IMR-90 (cell line): ENCODE results near the gene ATP11A. TPM values are rescaled to one million over a fixed set of nuclear protein-coding genes. Genes with fewer than 3 reads are reported as not detected.

ENCODE experiments used
- ATAC-seq: fragments of 200-7000 bp; cut with Tn5 transposase; 2 replicates; pipeline ENCODE4 v1.9.1; 2020; ENCODE audit warnings: low read depth, mild to moderate bottlenecking, moderate library complexity
- BruUV-seq: library from RNA; stranded (reverse); fragments of 400-500 nt; replicated peaks from 2 replicates; lab custom pipeline; 2021; lab: Mats Ljungman, UMichigan
- CTCF ChIA-PET: fragments of 300-600 bp; formaldehyde crosslinking; extraction: SDS; loops from one replicate; lab custom pipeline; 2021; ENCODE audit warnings: antibody characterized with exemption; lab: Yijun Ruan, JAX
- POLR2A ChIA-PET: fragments of 300-600 bp; sonication (Branson Sonifier 250); formaldehyde crosslinking; loops from one replicate; lab custom pipeline; 2022; ENCODE audit warnings: antibody characterized with exemption; ENCODE audit not compliant: unreplicated experiment; lab: Charles Lee
- DNase-seq: peaks from one replicate; pipeline ENCODE4 v3.0.0; 2013
- H2AFZ ChIP-seq: replicated peaks from 2 replicates; pipeline ENCODE3; 2013; ENCODE audit warnings: low read length, mild to moderate bottlenecking; ENCODE audit not compliant: poor library complexity
- H2AK5ac ChIP-seq: 2 replicates; pipeline ENCODE4 v1.6.1; 2013; ENCODE audit warnings: low read depth, low read length, inconsistent platforms
- H2AK9ac ChIP-seq: replicated peaks from 2 replicates; pipeline ENCODE3; 2013; ENCODE audit warnings: mild to moderate bottlenecking, low read depth, low read length, moderate library complexity; ENCODE audit not compliant: poor library complexity
- H2BK120ac ChIP-seq: 2 replicates; pipeline ENCODE4 v1.6.1; 2013; ENCODE audit warnings: low read depth, low read length, inconsistent platforms
- H2BK15ac ChIP-seq: 3 replicates; pipeline ENCODE4 v1.6.1; 2013; ENCODE audit warnings: low read depth, low read length, inconsistent platforms
- H2BK20ac ChIP-seq: 2 replicates; pipeline ENCODE4 v1.6.1; 2013; ENCODE audit warnings: low read depth, mild to moderate bottlenecking, inconsistent platforms, low read length, moderate library complexity
- H2BK5ac ChIP-seq: 2 replicates; pipeline ENCODE4 v1.6.1; 2013; ENCODE audit warnings: mild to moderate bottlenecking, low read depth, low read length, inconsistent platforms; ENCODE audit not compliant: poor library complexity, severe bottlenecking
- H3K14ac ChIP-seq: replicated peaks from 2 replicates; pipeline ENCODE4 v1.6.1; 2013; ENCODE audit warnings: low read depth, low read length, inconsistent platforms
- H3K18ac ChIP-seq: 2 replicates; pipeline ENCODE4 v1.6.1; 2013; ENCODE audit warnings: low read depth, low read length, control low read depth
- H3K23ac ChIP-seq: 2 replicates; pipeline ENCODE4 v1.6.1; 2013; ENCODE audit warnings: low read depth, low read length, inconsistent platforms
- H3K27ac ChIP-seq: 2 replicates; pipeline ENCODE4 v1.5.1; 2013; ENCODE audit warnings: mild to moderate bottlenecking, control low read depth, low read length; ENCODE audit not compliant: insufficient read depth
- H3K27me3 ChIP-seq: 2 replicates; pipeline ENCODE4 v1.6.1; 2013; ENCODE audit warnings: low read length; ENCODE audit not compliant: control insufficient read depth, insufficient read depth
- H3K36me3 ChIP-seq: 2 replicates; pipeline ENCODE4 v1.6.1; 2013; ENCODE audit warnings: low read length, mixed read lengths; ENCODE audit not compliant: control insufficient read depth, insufficient read depth
- H3K4ac ChIP-seq: 2 replicates; pipeline ENCODE4 v1.6.1; 2013; ENCODE audit warnings: low read depth, low read length, inconsistent platforms
- H3K4me1 ChIP-seq: 2 replicates; pipeline ENCODE4 v1.6.1; 2013; ENCODE audit warnings: low read length, mixed read lengths; ENCODE audit not compliant: control insufficient read depth, insufficient read depth
- H3K4me2 ChIP-seq: 2 replicates; pipeline ENCODE4 v1.6.1; 2013; ENCODE audit warnings: low read depth, mild to moderate bottlenecking, control low read depth, low read length, moderate library complexity
- H3K4me3 ChIP-seq: 2 replicates; pipeline ENCODE4 v1.5.1; 2013; ENCODE audit warnings: low read depth, mild to moderate bottlenecking, control low read depth, low read length, moderate library complexity; ENCODE audit not compliant: insufficient read depth
- H3K56ac ChIP-seq: 2 replicates; pipeline ENCODE4 v1.6.1; 2013; ENCODE audit warnings: low read length, inconsistent platforms; ENCODE audit not compliant: insufficient read depth; ENCODE audit errors: extremely low read depth
- H3K79me1 ChIP-seq, 2 experiments: 2 replicates each; pipeline ENCODE4 v1.6.1; 2013; ENCODE audit warnings: low read length in 2 of 2, inconsistent platforms in 1 of 2, low read depth in 1 of 2
- H3K9ac ChIP-seq: 2 replicates; pipeline ENCODE4 v1.6.1; 2013; ENCODE audit warnings: low read depth, low read length, control low read depth
- H3K9me1 ChIP-seq: 2 replicates; pipeline ENCODE4 v1.6.1; 2013; ENCODE audit warnings: low read length, inconsistent platforms; ENCODE audit not compliant: insufficient read depth
- H3K9me3 ChIP-seq: 2 replicates; pipeline ENCODE4 v1.6.1; 2013; ENCODE audit warnings: low read length; ENCODE audit not compliant: control insufficient read depth, insufficient read depth
- H4K20me1 ChIP-seq: 2 replicates; pipeline ENCODE4 v1.6.1; 2013; ENCODE audit warnings: low read length, inconsistent platforms; ENCODE audit not compliant: insufficient read depth
- H4K5ac ChIP-seq: 2 replicates; pipeline ENCODE4 v1.6.1; 2013; ENCODE audit warnings: mild to moderate bottlenecking, low read depth, low read length, control low read depth
- H4K8ac ChIP-seq, 2 experiments: 2 replicates each; pipeline ENCODE4 v1.6.1; 2013; ENCODE audit warnings: low read depth in 2 of 2, low read length in 2 of 2, control low read depth in 1 of 2, inconsistent platforms in 1 of 2
- H4K91ac ChIP-seq: 2 replicates; pipeline ENCODE4 v1.6.1; 2013; ENCODE audit warnings: low read depth, low read length, inconsistent platforms; ENCODE audit not compliant: insufficient read depth
- CEBPB ChIP-seq: IDR thresholded peaks from 2 replicates; pipeline ENCODE4 v1.6.1; 2012; ENCODE audit warnings: low read depth, low read length, improper control_type of control experiment
- CHD1 ChIP-seq: IDR thresholded peaks from 2 replicates; pipeline ENCODE4 v1.6.1; 2012; ENCODE audit warnings: low read depth, low read length, improper control_type of control experiment
- POLR2A ChIP-seq: IDR thresholded peaks from 2 replicates; pipeline ENCODE4 v1.6.1; 2012; ENCODE audit warnings: mild to moderate bottlenecking, low read depth, low read length
- RFX5 ChIP-seq: IDR thresholded peaks from 2 replicates; pipeline ENCODE4 v1.8.0; 2012; ENCODE audit warnings: low read depth, mild to moderate bottlenecking, low read length, moderate library complexity
- WGBS, 2 experiments: methylation state at CpG; one replicate each; pipeline versions ENCODE4 v1.1.5 to v1.1.7; 2013; ENCODE audit warnings: missing lambda C conversion rate in 2 of 2; ENCODE audit not compliant: insufficient read length in 1 of 2; ENCODE audit errors: extremely low coverage in 2 of 2; 5-methylcytosine and 5-hydroxymethylcytosine counted together
- dilution Hi-C: fragments of 300-500 bp; cut with HindIII; formaldehyde crosslinking; loops from one replicate; pipeline ENCODE4 v1.14.3; 2018; ENCODE audit warnings: low sequenced_read_pairs; ENCODE audit not compliant: unreplicated experiment
- in situ Hi-C: fragments of 300-500 bp; cut with MboI; formaldehyde crosslinking; loops from 3 replicates; pipeline ENCODE4 v1.14.3; 2019; ENCODE audit warnings: low sequenced_read_pairs, inconsistent platforms, mixed read lengths
- intact Hi-C: fragments of 100-400 bp; cut with micrococcal nuclease; formaldehyde crosslinking; loops from 2 replicates; pipeline ENCODE4 v1.10.0; 2022
- polyA plus RNA-seq, 3 experiments: library from polyadenylated mRNA; depleted of rRNA; stranded (reverse); fragments of >200 nt; gene quantifications; 2 replicates each; pipeline ENCODE4 v1.2.3, GENCODE V29; 2012; ENCODE audit warnings: low replicate concordance in 1 of 3
- total RNA-seq: library from RNA; depleted of rRNA; stranded (reverse); fragments of >200 nt; gene quantifications from 2 replicates; pipeline ENCODE4 v1.2.3, GENCODE V29; 2012
- TF ChIP-seq, protein P1 (sequence below): fragments of 150-350 bp; IDR thresholded peaks from 2 replicates; pipeline ENCODE4 v1.6.1; 2016; ENCODE audit warnings: low read depth, mild to moderate bottlenecking, low read length, moderate library complexity, borderline replicate concordance
- TF ChIP-seq, protein P2 (sequence below): fragments of 150-350 bp; IDR thresholded peaks from 2 replicates; pipeline ENCODE4 v1.6.1; 2017; ENCODE audit warnings: mild to moderate bottlenecking, antibody characterized with exemption, low read length, low read depth

ATP11A gene
- total and polyA plus RNA-seq, 2 of the 4 experiments (the other 2 are of a cell fraction): 8.4 to 12.0 TPM

DNA sequence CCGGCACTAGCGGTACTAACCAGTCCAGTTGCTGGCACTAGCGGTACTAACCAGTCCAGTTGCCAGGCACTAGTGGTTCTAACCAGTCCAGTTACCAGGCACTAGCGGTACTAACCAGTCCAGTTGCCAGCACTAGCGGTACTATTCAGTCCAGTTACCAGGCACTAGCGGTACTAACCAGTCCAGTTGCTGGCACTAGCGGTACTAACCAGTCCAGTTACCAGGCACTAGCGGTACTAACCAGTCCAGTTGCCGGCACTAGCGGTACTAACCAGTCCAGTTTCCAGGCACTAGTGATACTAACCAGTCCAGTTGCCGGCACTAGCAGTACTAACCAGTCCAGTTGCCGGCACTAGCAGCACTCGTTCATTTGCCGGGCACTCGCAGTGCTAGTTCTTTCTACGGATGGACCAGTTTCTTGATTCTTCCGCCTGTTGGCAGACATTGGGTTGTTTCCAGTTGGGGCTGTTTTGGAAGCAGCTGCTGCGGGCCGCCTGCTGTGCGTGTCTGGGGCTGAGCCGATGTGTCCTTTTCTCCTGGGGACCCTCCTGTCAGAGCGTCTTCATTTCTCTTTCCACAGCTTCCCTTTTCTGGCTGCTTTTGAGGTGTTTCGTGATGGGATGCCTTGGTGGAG lies 155.8 kb downstream of the ATP11A start:
- no peaks in the 10 kb centered on the region for H3K4me1 ChIP-seq
- TF ChIP-seq RFX5 (no peak), CEBPB (no peak), POLR2A (no peak), CHD1 (no peak)
- TF ChIP-seq, protein P1, sequence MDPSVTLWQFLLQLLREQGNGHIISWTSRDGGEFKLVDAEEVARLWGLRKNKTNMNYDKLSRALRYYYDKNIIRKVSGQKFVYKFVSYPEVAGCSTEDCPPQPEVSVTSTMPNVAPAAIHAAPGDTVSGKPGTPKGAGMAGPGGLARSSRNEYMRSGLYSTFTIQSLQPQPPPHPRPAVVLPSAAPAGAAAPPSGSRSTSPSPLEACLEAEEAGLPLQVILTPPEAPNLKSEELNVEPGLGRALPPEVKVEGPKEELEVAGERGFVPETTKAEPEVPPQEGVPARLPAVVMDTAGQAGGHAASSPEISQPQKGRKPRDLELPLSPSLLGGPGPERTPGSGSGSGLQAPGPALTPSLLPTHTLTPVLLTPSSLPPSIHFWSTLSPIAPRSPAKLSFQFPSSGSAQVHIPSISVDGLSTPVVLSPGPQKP: no peak
- TF ChIP-seq, protein P2, sequence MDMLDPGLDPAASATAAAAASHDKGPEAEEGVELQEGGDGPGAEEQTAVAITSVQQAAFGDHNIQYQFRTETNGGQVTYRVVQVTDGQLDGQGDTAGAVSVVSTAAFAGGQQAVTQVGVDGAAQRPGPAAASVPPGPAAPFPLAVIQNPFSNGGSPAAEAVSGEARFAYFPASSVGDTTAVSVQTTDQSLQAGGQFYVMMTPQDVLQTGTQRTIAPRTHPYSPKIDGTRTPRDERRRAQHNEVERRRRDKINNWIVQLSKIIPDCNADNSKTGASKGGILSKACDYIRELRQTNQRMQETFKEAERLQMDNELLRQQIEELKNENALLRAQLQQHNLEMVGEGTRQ: no peak
- H3K14ac ChIP-seq: no peak overlapping the region
- no peak overlapping the region for H3K4me3 ChIP-seq
- H3K23ac ChIP-seq: no peak overlapping the region
- H3K9me3 ChIP-seq: peaks cover 3% of the 10 kb centered on the region; the same call in 1 of the 2 replicates
- no peak overlapping the region for H2AK9ac ChIP-seq
- no peak overlapping the region for H3K4me2 ChIP-seq
- peaks cover 31% of the 10 kb centered on the region for H3K36me3 ChIP-seq
- 99% methylated on average over 7 of the region's 23 CpGs; no CpG with 5 or more reads in 1 of the 2 experiments for WGBS, 2 experiments
- DNase-seq (no peak), ATAC-seq (no peak)
- H3K18ac ChIP-seq: no peak overlapping the region
- 0 out of 2 replicates have a peak, but pooled peaks cover 3% of the 10 kb centered on the region for H3K9me1 ChIP-seq
- H3K27me3 ChIP-seq: no peaks in the 10 kb centered on the region
- H2BK20ac ChIP-seq: no peak overlapping the region
- no peak overlapping the region for H3K56ac ChIP-seq
- no TSS peak for BruUV-seq
- intact Hi-C loops: no loop called here
- no peak overlapping the region for H4K8ac ChIP-seq
- CTCF ChIA-PET: no interaction called here
- H2BK5ac ChIP-seq: no peak overlapping the region
- H4K20me1 ChIP-seq: no peaks in the 10 kb centered on the region
- H3K27ac ChIP-seq: no peak overlapping the region
- H3K9ac ChIP-seq: no peak overlapping the region
- H4K5ac ChIP-seq: no peak overlapping the region
- H2AFZ ChIP-seq: no peak overlapping the region
- no peaks in the 10 kb centered on the region for H3K79me1 ChIP-seq
- H2AK5ac ChIP-seq: no peak overlapping the region
- in situ Hi-C loops: no loop called here
- dilution Hi-C loops: no loop called here
- H4K91ac ChIP-seq: no peak overlapping the region
- H2BK15ac ChIP-seq: no peak overlapping the region
- POLR2A ChIA-PET: no interaction called here
- H2BK120ac ChIP-seq: no peak overlapping the region
- H3K4ac ChIP-seq: no peak overlapping the region
